SKM-1 treated with dmso at 0.1 percent for 144 hours (cell line): ENCODE measurements around the gene ATP2C1.
"Not testable (repeated sequence)": the region's sequence is repeated elsewhere in the genome, so short reads cannot be mapped to it uniquely, and the experiment has no call there.

Experiments
- DNase-seq: peaks from one replicate; lab custom pipeline; 2025; ENCODE audit not compliant: unreplicated experiment; lab: John Stamatoyannopoulos, UW

The ATP2C1 gene

GRCh38 chr3:131036200-131036816 lies 142.4 kb downstream of the ATP2C1 start:
- no peak for DNase-seq

- no peak for DNase-seq
These were observed 143.1 kb downstream of the ATP2C1 start for GRCh38 chr3:131036986-131037385.

GRCh38 chr3:131038326-131038725 lies 144.4 kb downstream of the ATP2C1 start:
- DNase-seq: no peak

- DNase-seq: not testable (repeated sequence)
These were observed 148.5 kb downstream of the ATP2C1 start for GRCh38 chr3:131042271-131042985.

GRCh38 chr3:131047582-131047981 lies 153.7 kb downstream of the ATP2C1 start:
- no peak for DNase-seq

DNA sequence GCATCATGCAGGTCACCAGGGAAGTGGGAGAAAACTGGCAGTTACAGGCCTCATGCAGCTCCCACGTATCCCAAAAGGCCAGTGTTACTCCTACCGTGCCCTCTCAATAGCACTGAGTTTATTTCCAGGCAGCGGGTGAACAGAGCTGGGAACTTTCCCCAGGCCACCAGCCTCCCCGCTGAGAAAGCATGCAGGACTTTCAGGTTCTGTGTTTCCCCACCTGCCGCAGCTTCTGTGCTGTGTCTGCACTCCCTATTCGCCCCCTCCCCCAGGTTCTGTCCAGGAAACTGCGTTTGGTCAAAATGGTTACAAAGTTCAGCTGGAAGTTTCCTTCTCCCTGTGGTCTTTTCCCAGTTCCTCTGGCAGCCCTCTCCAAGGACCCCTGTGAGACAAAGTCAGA lies 154.1 kb downstream of the ATP2C1 start:
- no peak for DNase-seq

DNA sequence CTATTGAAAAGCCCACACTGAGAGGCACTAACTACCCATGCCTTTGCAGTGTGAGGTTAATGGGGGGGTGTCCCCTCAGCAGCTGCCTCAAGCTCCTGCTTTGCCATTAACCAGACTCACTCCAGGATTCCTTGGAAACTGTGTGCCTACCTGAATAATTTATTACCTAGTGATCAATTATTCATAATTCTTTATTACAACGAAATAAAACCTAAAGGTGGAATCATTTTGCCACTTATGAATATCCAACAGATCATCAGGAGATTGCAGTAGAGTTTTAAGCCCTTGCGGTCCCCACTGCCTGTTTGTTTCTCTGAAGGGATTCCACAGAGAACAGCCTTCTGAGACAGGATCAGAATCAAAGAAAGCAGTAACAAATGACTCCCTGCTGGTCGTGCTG lies 156.1 kb downstream of the ATP2C1 start:
- DNase-seq: no peak

DNA sequence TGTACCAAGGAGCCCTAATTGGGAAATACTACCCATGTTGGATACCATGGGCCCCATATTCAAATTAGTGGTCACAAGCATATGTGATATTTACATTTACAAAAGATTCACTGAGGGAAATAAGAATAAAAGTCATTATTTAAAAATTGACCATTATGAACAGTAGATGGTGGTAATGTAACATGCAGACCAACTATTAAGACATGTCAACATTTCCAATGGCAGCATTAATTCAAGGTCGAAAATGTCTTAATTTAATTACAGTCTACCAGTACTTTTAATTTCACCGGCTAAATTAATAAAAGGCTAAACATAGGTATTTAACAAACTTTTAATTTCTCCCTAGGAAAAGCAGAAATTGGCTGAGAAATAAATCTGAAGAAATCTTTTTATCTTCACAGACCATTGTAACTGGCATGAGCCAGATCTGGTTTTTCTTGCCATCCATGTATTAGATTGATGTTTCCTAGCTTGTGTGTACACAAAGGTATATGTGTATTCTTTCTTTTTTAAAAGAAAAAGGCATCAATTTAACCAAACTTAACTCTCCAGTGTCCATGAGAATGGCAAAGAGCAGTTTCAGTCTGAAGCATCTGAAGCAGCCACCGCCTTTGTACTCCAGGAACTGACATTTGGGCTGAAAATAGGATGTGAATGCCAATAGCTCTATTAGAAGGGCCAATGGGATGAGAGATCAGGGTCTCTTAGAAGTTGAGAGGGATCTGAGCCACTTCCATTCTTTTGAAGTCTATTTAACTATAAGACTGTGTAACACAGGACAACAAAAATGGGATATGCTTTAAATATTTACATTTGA lies 159.4 kb downstream of the ATP2C1 start:
- no peak for DNase-seq
